K562 (cell line): ENCODE data around the gene YOD1. TPM values are rescaled to one million over a fixed set of nuclear protein-coding genes. Genes with fewer than 3 reads are reported as not detected.

ENCODE experiments used
- CTBP1 ChIP-seq: fragments of 450-650 bp; IDR thresholded peaks from 2 replicates; pipeline ENCODE4 v1.6.1; 2016; ENCODE audit warnings: borderline replicate concordance
- FIP1L1 ChIP-seq: fragments of 200-400 bp; formaldehyde crosslinking; IDR thresholded peaks from 2 replicates; pipeline ENCODE4 v1.6.1; 2018; ENCODE audit warnings: mild to moderate bottlenecking, low read depth, low read length; ENCODE audit not compliant: poor library complexity, severe bottlenecking
- HMGN3 ChIP-seq: IDR thresholded peaks from 2 replicates; pipeline ENCODE4 v1.6.1; 2011; ENCODE audit warnings: borderline replicate concordance, low read depth, mild to moderate bottlenecking, mixed read lengths, low read length; ENCODE audit not compliant: insufficient read length; ENCODE audit errors: extremely low read depth
- MAZ ChIP-seq, 2 experiments: fragments of 450-650 bp in 1 of 2; sonication (generic) in 1 of 2; formaldehyde crosslinking; IDR thresholded peaks in 1 of 2; conservative IDR thresholded peaks in 1 of 2; 2 replicates each; pipeline versions ENCODE4 v1.4.0 to v1.5.0; 2020; ENCODE audit warnings: mild to moderate bottlenecking in 1 of 2, missing genetic modification reagents in 1 of 2
- ZFPM2 ChIP-seq: fragments of 250-450 bp; sonication (Bioruptor Pico); IDR thresholded peaks from 2 replicates; pipeline ENCODE4 v1.5.1; 2022; ENCODE audit warnings: mild to moderate bottlenecking
- ZNF134 ChIP-seq: fragments of 250-450 bp; sonication (Bioruptor Pico); conservative IDR thresholded peaks from 2 replicates; pipeline ENCODE4 v1.4.0; 2020
- ZNF318 ChIP-seq, 2 experiments: fragments of 450-650 bp; IDR thresholded peaks; 2 replicates each; pipeline ENCODE4 v1.6.1; 2016; ENCODE audit warnings: mild to moderate bottlenecking in 2 of 2, borderline replicate concordance in 1 of 2, low read depth in 1 of 2, moderate library complexity in 1 of 2
- ZNF507 ChIP-seq: conservative IDR thresholded peaks from 2 replicates; pipeline ENCODE4 v1.6.1; 2017; ENCODE audit warnings: missing genetic modification characterization, missing compliant biosample characterization
- polyA plus RNA-seq, 8 experiments: library from polyadenylated mRNA; depleted of rRNA in 4 of 8; stranded (reverse) in 5 of 8; unstranded in 3 of 8; fragments of >200 nt; fragmentation: Nextera tagmentation in 2 of 8; fragmentation: Illumina TruSeq in 1 of 8; extraction: Ambion mirVana in 2 of 8; extraction: Trizol in 1 of 8; gene quantifications; 2 replicates each; pipeline versions ENCODE4 v1.2.1 to v1.2.3, GENCODE V29; 2011 to 2014; ENCODE audit warnings: inconsistent platforms in 1 of 8, missing spikeins in 1 of 8
- total RNA-seq, 7 experiments: library from RNA; depleted of rRNA in 6 of 7; stranded (reverse); fragments of >200 nt in 6 of 7; fragmentation: Illumina TruSeq in 2 of 7; extraction: Trizol in 2 of 7; gene quantifications; 2 replicates each; pipeline versions ENCODE4 v1.2.1 to v1.2.3, GENCODE V29; 2011 to 2021; ENCODE audit warnings: low replicate concordance in 1 of 7
- TF ChIP-seq, protein P1 (sequence below): fragments of 250-450 bp; sonication (Bioruptor Pico); IDR thresholded peaks from 2 replicates; pipeline ENCODE4 v1.8.0; 2021; ENCODE audit warnings: moderate library complexity, mild to moderate bottlenecking, inconsistent platforms

YOD1 gene
- total and polyA plus RNA-seq, 9 of the 15 experiments (the other 6 are each of a cell fraction or from before 2014, with no cell fraction given): 18.2 to 78.1 (median 46.9) TPM

- TF ChIP-seq HMGN3 (peak; percentile 95), FIP1L1 (no peak), ZNF318 (IDR thresholded peaks at IDR 0.05; ENCODE audit: borderline replicate concordance in 1 of 2, low read depth in 1 of 2) (peak in 1 of 2 experiments; percentile 88; a peak in 3 of 4 replicates), CTBP1 (peak; percentile 94), ZNF134 (CRISPR knock-in tag) (peak; percentile 90), ZNF507 (tag) (no peak), ZFPM2 (CRISPR knock-in tag) (peak; percentile 84; the same call in 1 of the 2 replicates), MAZ (CRISPR knock-in tag; conservative IDR thresholded peaks at IDR 0.05 in 1 of 2, IDR thresholded peaks at IDR 0.05 in 1 of 2) (peak; percentile 94 to 100)
- TF ChIP-seq, protein P1, sequence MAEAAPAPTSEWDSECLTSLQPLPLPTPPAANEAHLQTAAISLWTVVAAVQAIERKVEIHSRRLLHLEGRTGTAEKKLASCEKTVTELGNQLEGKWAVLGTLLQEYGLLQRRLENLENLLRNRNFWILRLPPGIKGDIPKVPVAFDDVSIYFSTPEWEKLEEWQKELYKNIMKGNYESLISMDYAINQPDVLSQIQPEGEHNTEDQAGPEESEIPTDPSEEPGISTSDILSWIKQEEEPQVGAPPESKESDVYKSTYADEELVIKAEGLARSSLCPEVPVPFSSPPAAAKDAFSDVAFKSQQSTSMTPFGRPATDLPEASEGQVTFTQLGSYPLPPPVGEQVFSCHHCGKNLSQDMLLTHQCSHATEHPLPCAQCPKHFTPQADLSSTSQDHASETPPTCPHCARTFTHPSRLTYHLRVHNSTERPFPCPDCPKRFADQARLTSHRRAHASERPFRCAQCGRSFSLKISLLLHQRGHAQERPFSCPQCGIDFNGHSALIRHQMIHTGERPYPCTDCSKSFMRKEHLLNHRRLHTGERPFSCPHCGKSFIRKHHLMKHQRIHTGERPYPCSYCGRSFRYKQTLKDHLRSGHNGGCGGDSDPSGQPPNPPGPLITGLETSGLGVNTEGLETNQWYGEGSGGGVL (CRISPR knock-in tag): peak; percentile 87
Measured at GRCh38 chr1:207024202-207025145, 26.5 kb downstream of the YOD1 start (continued).
